NCI-H345 (cell line): ENCODE data around the gene MRPL47.

Source experiments
- DNase-seq: peaks from one replicate; lab custom pipeline; 2025; lab: John Stamatoyannopoulos, UW

Gene MRPL47

DNA sequence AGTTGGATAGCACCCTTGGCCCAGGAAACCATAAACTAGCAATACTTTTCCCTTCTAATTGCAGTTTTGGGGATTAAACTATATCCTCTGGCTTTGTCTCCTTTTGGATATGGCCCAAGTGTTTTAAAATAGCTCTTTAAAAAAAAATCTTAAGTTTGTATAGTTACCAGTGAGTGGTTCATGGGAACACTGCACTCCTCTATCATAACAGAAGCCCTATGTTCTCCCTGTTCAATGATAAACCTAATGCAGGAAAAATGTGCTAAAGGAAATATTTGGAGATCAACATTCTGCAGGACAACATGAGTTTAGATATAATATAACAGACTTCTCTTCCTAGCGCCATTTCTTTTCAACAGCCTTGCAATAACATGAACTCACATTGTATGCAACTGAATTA is 13.1 kb downstream of the MRPL47 start:
- no peak for DNase-seq

DNA sequence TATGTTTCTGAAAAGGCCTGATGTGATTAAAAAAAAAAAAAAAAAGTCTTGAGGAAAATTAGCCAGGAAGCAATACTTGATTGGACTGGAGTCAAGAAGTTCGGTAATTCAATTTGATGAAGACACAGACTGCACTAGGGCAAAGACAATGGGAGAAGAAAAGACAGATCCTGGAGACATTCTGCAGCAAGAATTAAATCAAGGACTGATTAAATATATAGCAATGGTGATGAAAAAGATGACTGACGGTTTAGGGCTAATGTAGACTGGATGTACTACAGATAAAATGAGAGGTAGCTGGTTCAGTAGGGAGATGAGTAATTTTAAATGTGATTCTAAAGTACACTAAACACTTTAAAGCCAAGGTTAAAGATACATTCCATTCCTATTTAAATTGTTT is 13.8 kb downstream of the MRPL47 start:
- no peak for DNase-seq

DNA sequence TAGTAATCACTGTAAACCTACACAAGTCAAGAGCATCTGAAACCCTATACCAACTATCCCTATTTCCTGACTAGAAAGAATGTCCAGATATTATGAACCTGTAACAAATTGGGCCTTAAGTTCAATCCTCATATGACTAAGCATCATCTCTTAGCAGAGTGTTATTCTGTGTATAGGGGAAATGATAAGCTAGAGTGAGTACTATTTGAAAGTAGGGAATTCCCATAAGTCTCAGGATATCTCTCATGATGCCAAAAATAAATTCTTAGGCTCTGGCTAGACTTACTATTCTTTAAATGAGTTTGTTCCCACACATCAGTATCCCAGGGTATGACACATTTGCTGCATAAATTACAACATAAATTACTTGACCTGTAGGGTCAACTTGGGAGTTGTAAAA is 15.3 kb downstream of the MRPL47 start:
- no peak for DNase-seq

DNA sequence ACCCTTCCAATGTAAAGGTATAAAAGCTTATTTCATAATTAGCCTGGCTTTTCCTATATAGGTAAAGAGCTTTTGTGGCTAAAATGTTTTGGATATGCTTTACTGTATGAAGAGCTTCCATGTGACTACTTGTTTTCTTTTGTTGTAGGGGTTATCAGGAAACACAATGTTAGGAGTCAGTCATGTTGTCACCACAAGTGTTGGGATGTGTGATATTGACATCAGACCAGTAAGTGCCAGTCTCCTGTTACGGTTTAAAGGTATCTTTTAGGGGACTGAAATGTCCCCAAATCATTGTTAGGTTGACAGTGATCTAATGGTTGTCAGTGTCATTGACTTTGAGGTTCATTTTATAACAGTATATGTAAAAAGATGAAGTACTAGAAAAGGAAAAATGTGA is 23.4 kb downstream of the MRPL47 start:
- no peak for DNase-seq

DNA sequence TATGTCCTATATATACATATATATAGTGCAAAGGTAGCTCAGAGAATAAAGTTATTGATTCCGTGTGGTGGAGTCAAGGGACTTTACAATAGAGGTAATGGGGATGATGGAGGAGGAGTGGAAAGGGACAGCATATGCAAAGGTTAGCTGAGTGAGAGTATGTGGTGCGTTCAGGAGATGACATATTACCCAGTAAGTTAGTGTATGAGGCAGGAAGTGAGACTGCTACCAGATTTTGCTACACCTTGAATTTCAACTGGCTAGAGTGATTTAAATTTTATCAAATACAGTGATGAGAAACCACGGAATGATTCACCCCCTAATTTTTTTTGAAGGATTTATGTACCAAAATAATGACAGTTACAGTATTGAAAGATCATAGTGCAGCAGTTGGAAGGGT is 38.9 kb downstream of the MRPL47 start:
- DNase-seq = no peak

DNA sequence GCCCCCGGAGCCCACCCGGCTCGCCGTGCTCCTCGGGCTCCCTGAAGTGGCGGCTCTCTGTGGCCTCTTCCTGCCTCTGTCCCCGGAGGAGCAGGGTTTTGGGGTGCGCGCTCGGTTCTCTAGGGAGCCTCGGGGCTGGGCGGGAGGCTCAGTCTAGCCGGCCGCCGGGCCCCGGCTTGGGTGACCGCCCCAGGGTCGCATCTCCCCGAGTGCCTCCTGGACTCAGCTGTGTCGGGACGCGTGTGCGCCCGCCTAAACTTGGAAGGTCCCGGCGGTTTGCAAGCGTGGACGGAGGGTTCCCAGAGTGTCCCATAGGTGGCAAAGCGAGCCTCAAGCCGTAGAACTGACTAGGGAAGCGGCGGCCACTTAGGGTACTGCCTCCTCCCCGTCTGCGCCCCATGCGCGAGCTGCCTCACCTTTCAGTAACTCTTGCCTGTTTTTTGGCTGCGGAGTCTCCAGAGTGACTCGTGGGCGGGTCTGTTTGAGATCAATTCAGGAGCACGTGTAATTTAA is 41.1 kb downstream of the MRPL47 start:
- peak; percentile 62 for DNase-seq

DNA sequence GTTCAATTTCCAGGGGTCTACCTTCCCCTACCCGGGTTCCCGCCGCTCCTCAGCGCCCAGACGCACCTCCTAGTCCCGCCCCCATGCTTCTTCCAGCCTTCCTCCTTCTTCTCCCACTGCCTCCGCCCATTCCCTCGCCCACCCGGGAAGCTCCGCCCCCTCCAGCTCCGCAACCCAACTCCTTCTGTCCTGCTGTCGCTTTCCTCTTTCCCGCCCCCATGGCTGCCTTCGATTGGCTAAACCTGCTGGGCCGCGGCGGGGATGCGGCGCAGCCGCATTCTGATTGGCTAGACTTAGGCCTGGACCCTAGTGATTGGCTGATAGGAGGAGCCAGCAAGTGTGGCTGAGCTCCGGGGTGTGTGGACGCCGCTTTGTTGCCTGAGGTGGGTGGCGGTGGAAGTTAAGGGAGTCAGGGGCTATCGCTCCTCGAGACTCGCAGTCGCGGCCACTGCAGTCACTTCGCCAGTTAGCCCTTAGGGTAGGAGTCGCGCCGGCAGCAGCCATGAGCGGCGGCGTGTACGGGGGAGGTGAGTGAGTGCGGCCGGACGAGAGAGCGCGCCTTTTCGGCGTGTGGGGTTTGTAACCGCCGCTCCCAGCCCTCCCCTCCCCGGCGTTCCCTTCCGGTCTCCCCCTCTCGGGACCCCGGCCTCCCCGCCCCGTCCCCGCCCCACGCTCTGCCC is 41.7 kb downstream of the MRPL47 start, which contains the start of gene ACTL6A:
Gene ACTL6A, plus strand, starts transcription at position 336 of the 680 bp plus-strand sequence. Its CDS starts 167 bp downstream, at position 503.
- peak; percentile 100 for DNase-seq

DNA sequence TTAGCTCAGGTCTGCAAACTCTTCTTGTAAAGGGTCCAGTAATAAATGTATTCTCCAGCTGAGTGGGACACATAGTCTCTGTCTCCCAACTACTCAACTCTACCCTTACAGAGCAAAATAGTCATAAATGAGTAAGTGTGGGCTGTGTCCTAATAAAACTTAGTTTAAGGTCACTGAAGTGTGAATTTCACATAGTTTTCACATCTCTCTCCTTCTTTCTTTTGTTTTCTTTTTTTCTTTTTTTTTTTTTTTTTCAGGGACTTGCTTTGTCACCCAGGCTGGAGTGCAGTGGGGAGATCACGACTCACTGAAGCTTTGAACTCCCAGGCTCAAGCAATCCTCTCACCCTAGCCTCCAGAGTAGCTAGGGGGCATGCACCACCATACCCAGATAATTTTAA is 43.6 kb downstream of the MRPL47 start:
- DNase-seq = no peak

DNA sequence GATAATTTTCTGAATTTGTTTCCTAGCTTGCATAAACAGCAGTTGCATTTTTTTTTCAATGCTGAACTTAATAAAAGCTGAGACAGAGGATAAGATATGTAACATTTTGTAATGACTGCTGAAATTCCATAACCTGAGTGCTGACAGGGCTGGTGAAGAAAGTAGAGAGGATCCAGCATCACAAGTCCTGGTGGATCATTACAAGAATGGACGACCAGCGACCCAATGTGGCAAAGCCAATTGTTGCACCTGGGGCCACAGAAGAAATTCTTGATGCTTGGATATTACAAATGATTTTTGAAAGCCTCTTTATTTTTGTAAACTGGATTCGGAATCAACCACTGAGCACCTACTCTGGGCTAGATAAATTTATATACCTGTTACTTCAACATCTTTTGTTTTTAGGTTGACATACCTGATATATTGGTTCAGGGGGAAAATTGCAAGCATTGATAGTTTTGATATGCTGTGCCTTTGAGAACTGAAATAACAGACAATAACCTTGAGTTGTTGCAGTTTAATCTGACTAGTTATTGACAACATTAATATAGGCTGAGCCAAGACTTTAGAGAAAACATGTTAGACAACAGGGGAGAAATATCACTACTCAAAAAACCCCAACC is 45.6 kb downstream of the MRPL47 start:
- DNase-seq = peak; percentile 76

DNA sequence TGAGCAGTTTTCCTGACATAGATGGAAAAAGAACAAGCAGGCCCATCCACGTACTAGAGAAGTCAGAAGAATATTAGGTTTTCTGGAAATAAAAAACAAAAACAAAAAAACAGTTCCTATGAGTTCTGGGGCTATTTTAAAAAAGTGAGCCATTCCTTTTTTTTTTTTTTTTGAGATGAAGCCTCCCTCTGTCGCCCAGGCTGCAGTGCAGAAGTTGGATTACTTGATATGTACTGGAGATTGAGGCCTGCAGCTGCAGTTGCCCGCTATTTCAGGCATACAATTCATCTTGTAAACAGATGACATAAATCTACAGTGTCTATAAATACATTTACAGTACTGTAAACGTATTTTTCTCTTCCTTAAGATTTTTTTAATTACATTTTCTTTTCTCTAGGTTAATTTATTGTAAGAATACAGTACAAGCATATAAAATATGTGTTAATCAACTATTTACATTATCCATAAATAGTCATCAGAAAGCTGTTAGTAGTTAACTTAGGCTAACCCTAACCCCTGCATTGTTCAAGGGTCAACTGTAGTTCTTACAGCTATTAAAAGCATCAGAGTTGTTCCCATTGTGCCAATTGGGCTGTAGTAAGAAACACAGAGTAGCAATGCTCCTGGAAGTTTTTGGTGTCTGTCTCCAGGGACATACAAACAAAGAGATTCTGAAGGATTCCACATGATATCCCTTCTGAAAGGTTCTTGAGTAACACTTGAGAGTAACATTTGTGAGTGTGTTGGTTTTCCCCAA is 52.9 kb downstream of the MRPL47 start:
- DNase-seq = no peak

DNA sequence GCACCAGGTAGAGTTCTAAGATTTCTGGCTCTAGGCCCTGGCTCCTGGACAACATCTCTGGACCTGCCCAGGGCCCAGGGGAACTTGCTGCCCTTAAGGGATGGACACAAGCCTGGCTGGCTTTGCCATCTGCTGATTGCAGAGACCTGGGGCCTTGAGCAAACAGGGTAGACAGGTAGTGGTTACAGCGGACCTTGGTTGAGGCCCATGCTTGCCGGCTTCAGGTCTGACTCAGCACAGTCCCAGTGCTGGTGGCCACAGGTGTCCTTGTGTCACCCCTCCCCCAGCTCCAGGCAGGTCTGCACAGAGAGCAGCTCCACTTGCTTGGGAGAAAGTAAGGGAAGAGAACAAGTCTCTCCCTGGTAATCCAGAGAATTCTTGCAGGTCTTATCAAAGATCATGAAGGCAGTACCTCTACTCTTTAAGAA is 57.6 kb downstream of the MRPL47 start:
- no peak for DNase-seq

DNA sequence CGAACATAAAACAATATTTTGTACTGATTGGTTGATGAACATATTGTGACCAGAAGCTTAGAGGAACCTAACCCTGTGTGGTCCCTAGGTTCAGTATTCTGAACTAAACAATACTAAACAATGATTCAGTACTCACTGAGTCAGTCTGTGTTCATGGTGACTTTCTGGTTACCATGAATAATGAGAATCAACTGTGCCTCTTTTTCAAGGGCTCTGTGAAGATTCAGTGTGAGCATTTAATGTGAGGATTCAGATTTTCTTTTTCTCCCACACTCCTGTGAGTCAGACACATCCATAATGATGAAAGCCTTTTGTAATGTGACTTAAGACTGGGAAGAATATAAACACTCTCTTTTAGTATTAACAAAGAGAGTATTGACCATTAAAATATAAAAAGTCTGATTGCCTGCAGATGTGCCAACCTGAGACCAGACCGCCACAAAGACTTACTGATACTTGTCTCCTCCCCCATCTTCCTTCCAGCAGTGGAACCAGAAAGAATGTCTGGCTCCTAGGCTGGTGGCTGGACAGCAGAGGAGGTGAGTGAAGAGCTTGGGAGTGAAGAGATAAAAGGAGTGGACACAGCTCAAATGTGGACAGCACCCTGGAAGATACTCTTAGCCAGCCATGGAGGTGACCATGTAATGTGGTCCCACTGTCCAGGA is 59.3 kb downstream of the MRPL47 start:
- no peak for DNase-seq

DNA sequence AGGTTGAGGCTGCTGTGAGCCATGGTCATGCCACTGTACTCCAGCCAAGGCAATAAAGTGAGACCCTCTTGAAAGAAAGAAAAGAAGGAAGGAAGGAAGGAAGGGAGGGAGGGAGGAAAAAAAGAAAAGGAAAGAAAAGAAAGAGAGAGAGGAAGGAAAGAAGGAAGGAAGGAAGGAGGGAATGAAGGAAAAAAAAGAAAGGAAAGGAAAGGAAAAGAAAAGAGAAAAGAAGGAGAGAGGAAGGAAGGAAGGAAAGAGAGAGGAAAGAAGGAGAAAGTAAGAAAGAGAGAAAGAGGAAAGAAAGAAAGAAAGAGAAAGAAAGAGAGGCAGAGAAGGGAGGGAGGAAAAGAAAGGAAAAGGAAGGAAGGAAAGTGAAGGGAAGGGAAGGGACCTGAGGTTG is 62.1 kb downstream of the MRPL47 start:
- DNase-seq = no peak

DNA sequence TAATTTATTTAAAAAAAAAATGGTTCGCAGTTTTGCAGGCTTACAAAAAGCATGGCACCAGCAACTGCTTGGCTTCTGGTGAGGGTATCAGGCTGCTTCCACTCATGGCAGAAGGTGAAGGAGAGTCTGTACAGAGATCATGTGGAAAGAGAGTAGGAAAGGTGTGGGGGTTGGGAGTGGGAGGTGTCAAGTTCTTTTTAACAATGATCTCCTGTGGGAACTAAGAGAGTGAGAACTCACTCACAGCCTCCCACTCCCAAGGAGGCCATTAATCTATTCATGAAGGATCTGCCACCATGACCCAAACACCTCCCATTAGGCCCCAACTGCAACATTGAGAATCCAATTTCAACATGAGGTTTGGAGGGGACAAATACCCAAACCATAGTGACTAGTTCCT is 62.8 kb downstream of the MRPL47 start:
- no peak for DNase-seq

DNA sequence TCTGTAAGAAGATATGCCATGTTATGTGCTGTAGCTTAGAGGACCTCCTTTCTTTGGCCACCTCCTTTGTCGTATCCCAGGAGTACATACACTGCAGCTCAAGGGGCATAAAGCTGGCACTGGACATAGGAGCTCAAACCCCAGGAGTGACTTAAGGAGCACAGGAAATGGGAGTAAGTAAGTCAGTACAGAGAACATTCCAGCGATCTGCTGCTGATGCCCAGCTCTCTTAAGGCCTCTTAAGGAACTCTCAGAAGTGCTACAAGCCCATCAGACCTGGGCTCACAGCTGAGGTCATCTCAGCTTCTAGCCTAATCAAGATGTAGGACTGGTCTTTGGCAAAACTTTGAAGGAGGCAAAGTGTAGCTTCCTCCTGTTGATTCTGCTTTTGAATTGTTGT is 63.3 kb downstream of the MRPL47 start:
- no peak for DNase-seq
